SK-MEL-5 (cell line): ENCODE data around the gene C16orf54. TPM values are rescaled to one million over a fixed set of nuclear protein-coding genes. Genes with fewer than 3 reads are reported as not detected.
"Not testable (repeated sequence)": the region's sequence is repeated elsewhere in the genome, so short reads cannot be mapped to it uniquely, and the experiment has no call there.

Source experiments
- DNase-seq: peaks from one replicate; pipeline ENCODE4 v3.0.0-alpha.2; 2016; ENCODE audit warnings: low read depth, low spot score
- in situ Hi-C: cut with HindIII; loops from 2 replicates; pipeline ENCODE4 v1.10.0; 2016; ENCODE audit warnings: low sequenced_read_pairs, high pct_unique_total_duplicates, low pct_unique_long_range_greater_than_20kb
- total RNA-seq: library from RNA; depleted of rRNA; stranded (reverse); fragments of >200 nt; shearing (Covaris generic); gene quantifications from 2 replicates; pipeline ENCODE4 v1.2.3, GENCODE V29; 2014

Gene C16orf54
- total RNA-seq, 1 experiment from 2014 or later: not detected

- in situ Hi-C loops: no loop called here
- no peak for DNase-seq
Measured at GRCh38 chr16:29774730-29775129, 28.9 kb upstream of the C16orf54 start.

GRCh38 chr16:29772330-29772729, 26.5 kb upstream of the C16orf54 start:
- not testable (repeated sequence) for DNase-seq

GRCh38 chr16:29770250-29770929, 24.6 kb upstream of the C16orf54 start:
- no peak for DNase-seq
- in situ Hi-C loops: no loop called here

More at GRCh38 chr16:29772330-29772729, 26.5 kb upstream of the C16orf54 start:
- in situ Hi-C loops: not testable (repeated sequence)

- in situ Hi-C loops: no loop called here
- DNase-seq: no peak
Measured at GRCh38 chr16:29769507-29769906, 23.7 kb upstream of the C16orf54 start.

DNA sequence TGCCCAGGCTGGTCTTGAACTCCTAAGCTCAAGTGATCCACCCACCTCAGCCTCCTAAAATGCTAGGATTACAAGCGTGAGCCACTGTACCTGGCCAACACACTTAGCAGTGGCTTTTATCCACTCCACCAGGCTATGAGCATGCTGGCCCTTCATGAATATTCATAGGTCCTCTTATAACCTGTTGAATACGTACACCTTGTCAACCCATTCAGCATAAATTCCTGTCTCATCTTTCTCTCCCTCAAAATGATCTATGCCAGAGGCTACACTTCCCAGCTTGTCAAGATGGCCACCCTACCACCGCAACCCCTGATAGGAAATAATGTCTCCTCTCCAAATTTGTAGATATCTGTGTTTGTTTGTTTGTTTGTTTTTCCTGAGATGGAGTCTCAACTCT, 21.3 kb upstream of the C16orf54 start:
- no peak for DNase-seq
- in situ Hi-C loops: no loop called here

GRCh38 chr16:29766571-29766970, 20.8 kb upstream of the C16orf54 start:
- DNase-seq: no peak
- in situ Hi-C loops: no loop called here

- in situ Hi-C loops: no loop called here
- DNase-seq: no peak
Measured at GRCh38 chr16:29765167-29766032, 19.6 kb upstream of the C16orf54 start.

DNA sequence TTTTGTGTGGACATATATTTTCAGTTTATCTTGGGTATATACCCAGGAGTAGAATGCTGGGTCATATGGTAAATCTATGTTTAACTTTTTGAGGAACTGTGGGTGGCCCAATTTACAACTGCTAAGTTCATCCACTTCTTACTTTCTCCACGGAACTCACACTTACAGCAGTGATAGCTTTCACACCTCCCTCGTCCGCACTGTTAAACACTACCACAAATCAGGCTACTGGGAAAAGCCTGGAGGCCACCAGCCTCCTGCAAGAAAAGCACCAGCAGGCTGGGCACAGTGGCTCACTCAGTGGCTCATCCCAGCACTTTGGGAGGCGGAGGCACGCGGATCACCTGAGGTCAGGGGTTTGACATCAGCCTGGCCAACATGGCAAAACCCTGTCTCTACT, 17.5 kb upstream of the C16orf54 start:
- DNase-seq: no peak
- in situ Hi-C loops: no loop called here

DNA sequence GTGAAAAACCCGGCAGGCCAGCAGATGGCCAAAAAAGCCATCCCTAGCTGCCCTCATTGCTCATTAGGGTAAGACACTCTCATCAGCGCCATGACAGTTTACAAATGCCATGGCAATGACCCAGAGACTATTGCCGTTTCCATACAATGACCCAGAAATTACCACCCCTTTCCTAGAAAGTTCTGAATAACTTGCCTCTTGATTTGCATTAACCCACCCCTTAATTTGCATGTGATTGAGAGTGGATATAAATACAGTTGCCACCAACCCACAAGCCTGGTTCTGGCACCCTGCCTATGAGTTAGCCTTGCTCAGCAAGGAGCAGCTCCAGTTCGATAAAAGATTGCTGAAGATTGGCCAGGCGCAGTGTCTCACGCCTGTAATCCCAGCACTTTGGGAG, 16.1 kb upstream of the C16orf54 start:
- DNase-seq: no peak
- in situ Hi-C loops: no loop called here

- DNase-seq, in situ Hi-C loops: not testable (repeated sequence)
Measured at GRCh38 chr16:29761280-29761651, 15.5 kb upstream of the C16orf54 start.

GRCh38 chr16:29760567-29761279, 14.9 kb upstream of the C16orf54 start:
- in situ Hi-C loops: no loop called here
- DNase-seq: no peak

DNA sequence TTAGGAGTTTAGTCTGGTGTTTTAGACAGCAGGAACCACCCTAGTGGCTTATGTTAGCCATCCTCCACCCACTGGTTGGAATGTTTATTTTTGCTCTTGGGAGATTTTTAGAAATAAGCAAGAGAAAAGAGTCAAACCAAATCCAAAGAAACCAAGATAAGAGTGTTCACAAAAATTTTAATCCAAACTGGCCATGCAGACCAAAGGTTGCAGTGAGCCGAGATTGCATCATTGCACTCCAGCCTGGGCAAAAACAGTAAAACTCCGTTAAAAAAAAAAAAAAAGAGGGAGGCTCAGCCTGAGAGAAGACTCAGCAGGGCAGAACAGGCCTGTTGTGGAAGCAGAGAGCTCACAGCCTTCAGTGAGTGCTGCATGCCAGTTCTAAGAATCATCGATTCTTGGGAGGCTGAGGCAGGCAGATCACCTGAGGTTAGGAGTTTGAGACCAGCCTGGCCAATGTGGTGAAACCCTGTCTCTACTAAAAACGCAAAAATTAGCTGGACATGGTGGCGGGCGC, 12.2 kb upstream of the C16orf54 start:
- no peak for DNase-seq
- in situ Hi-C loops: no loop called here

GRCh38 chr16:29757086-29757485, 11.3 kb upstream of the C16orf54 start:
- in situ Hi-C loops, DNase-seq: not testable (repeated sequence)

GRCh38 chr16:29756654-29757053, 10.9 kb upstream of the C16orf54 start:
- DNase-seq: no peak
- in situ Hi-C loops: no loop called here

DNA sequence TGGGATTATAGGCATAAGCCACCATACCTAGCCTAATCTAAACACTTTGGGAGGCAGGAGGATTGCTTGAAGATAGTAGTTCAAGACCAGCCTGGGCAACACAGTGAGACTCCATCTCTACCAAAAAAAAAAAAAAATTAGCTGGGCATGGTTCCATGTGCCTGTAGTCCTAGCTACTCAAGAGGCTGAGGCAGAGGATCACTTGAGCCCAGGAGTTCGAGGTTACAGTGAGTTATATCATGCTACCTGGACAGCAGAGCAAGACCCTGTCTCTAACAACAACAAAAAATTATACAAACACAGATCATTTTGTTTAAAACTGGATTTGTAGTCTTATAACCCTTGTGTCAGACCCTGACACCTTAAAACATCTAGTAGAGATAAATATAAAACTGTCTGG, 7.7 kb upstream of the C16orf54 start:
- DNase-seq: no peak

DNA sequence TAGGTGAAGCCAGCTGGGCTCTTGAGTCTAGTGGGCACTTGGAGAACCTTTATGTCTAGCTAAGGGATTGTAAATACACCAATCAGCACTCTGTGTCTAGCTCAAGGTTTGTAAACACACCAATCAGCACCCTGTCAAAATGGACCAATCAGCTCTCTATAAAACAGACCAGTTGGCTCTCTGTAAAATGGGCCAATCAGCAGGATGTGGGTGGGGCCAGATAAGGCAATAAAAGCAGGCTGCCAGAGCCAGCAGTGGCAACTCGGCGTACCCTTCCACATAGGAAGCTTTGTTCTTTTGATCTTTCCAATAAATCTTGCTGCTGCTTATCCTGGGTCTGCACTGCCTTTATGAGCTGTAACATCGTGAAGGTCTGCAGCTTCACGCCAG, 3.0 kb upstream of the C16orf54 start:
- in situ Hi-C loops, DNase-seq: not testable (repeated sequence)

More for the DNA sequence above, 7.7 kb upstream of the C16orf54 start:
- in situ Hi-C loops: no loop called here

GRCh38 chr16:29747947-29748759, 2.4 kb upstream of the C16orf54 start:
- in situ Hi-C loops: no loop called here
- DNase-seq: no peak
